ENCODE measurements around the gene PIEZO1.

DNA sequence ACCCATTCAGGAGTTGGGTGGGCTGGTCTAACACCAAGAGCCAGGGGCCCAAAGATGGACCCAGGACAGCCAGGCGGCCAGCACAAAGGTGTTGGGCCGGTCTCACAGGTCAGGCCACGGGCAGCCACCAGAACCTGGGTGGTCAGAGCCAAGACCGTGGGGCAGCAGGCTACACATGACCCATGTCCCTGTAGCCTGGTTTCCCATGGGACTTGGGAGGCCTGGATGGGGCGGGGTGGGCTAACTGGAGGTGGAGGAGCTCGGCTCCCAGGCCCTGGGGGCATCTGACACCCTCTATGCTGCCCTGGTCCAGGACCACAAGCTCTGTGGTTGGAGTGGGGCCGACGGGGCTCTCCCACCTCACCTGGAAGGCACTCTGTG is 61.5 kb downstream of the PIEZO1 start:
- TF ChIP-seq, protein P1, sequence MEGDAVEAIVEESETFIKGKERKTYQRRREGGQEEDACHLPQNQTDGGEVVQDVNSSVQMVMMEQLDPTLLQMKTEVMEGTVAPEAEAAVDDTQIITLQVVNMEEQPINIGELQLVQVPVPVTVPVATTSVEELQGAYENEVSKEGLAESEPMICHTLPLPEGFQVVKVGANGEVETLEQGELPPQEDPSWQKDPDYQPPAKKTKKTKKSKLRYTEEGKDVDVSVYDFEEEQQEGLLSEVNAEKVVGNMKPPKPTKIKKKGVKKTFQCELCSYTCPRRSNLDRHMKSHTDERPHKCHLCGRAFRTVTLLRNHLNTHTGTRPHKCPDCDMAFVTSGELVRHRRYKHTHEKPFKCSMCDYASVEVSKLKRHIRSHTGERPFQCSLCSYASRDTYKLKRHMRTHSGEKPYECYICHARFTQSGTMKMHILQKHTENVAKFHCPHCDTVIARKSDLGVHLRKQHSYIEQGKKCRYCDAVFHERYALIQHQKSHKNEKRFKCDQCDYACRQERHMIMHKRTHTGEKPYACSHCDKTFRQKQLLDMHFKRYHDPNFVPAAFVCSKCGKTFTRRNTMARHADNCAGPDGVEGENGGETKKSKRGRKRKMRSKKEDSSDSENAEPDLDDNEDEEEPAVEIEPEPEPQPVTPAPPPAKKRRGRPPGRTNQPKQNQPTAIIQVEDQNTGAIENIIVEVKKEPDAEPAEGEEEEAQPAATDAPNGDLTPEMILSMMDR (IDR thresholded peaks at IDR 0.05) = no peak
- TF ChIP-seq EP300 (IDR thresholded peaks at IDR 0.05) (no peak), POLR2A (IDR thresholded peaks at IDR 0.05) (no peak), POLR2AphosphoS5 (IDR thresholded peaks at IDR 0.05) (no peak)
